Kasumi-1 (cell line): ENCODE data around the gene UBE4B.
"Not testable (repeated sequence)": the region's sequence is repeated elsewhere in the genome, so short reads cannot be mapped to it uniquely, and the experiment has no call there.

Experiments
- DNase-seq, 2 experiments: peaks; one replicate each; lab custom pipeline; 2025; lab: John Stamatoyannopoulos, UW

The UBE4B gene

DNA sequence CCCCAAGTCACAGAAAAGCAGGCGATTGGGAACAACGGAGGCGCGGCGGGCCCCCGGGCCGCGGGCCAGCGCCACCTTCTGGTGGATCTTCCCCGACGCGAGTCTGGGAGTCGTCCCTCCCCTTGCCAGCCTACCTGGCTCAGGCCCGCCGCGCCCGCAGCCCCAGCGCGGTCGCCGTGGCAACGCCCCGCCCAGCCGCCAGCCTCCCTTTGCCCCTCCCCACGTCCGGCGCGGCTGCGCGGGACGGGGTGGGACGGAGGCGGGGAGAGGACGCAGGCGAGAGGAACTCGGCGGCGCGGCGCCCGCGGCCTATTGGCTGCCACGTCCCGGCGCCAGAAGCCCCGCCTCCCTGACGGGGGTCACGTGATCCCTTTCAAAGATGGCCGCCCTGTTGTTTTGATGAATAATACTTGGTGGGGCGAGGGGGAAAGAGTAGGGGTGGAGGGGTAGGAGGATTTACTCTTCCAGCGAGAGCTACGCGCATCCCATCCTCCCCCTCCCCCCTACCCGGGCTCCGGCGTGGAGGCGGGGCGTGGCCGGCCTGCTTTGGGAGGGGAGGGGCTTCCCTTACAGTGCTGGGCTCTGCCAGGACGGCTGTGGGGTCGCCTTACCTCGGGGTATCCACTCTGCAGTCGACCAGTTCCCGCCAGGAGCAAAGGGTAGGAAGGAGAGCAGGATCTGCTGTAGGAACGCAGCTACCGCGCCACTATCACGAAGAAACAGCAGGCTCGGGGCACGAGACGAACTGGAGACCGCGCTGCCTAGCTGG, at the start of gene UBE4B:
Gene UBE4B, plus strand, starts transcription at position 369 of the 769 bp plus-strand sequence. CDS start 713 bp downstream, outside the sequence.
- peak; percentile 89 to 92 for DNase-seq

DNA sequence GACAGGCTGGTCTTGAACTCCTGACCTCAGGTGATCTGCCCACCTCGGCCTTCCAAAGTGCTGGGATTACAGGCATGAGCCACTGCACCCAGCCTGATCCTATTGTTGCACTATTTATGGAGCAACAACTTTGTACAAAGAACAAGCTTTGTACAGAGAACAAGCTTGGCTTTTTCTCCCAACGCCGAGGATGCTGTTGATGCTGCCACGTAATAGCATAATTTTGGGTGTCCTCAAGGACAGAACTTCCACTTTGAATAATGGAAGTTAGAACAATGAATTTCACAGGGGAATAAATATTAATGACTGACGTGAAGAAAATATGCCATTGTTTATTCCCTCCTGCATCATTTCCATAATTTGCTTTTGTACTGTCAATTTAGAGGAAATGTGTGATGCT, 48.5 kb upstream of the UBE4B start:
- DNase-seq: no peak

DNA sequence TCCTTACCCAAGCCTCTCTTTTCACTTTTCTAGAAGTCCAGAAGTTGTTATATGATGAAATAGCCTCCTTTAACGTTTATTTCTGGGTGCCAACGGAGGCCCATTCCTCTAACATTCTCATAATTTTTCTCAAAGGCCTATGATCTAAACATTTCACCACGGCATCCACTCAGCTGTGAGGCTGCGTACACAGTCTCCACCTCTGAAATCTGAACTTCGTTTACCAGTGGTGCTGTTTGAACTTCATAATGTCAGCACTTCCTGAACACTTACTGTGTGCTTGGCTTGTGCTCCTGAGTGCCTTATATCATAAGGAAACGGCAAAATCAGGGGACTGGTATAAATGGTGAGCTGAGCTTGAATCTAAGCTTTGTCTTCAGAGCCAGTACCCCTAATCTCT, 47.8 kb upstream of the UBE4B start:
- DNase-seq: no peak

GRCh38 chr1:9989773-9990172, 43.0 kb upstream of the UBE4B start:
- no peak for DNase-seq

DNA sequence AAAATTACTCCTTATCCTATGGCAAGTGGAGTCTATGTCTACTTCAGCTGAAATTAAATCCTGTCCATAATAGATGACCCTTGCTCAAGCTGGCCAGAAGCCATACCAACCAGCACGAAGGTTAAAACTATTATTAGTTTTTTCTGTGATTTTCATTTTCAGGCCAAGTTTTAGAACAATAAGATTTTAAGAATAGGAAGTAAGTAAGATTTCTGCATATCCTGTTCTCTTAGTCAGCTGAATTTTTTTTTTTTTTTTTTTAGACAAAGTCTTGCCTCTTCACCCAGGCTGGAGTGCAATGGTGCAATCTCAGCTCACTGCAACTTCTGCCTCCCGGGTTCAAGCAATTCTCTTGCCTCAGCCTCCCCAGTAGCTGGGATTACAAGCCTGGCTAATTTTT, 41.8 kb upstream of the UBE4B start:
- DNase-seq: peak; percentile 2 to 11

DNA sequence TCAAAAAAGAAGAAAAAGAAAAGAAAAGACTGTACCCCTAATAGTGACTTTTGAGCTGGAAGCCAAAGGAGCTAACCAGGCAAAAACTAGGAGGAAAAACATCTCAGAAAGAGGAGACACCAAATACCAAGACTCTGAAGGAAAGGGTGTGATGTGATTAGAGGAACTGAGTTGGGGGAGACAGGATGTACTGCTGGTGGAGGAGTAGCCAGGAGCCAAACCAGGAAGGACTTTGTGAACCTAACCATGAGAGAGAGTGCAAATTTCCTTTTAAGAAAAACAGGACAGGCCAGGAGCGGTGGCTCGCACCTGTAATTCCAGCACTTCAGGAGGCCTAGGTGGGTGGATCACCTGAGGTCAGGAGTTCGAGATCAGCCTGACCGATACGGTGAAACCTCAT, 39.8 kb upstream of the UBE4B start:
- peak in 1 of 2 experiments; percentile 12 for DNase-seq

GRCh38 chr1:9993561-9994075, 39.1 kb upstream of the UBE4B start:
- DNase-seq: no peak

- peak; percentile 20 to 41 for DNase-seq
These were observed 35.9 kb upstream of the UBE4B start, which contains the start of gene RBP7 for GRCh38 chr1:9996624-9997582. RBP7 (plus strand) TSS chr1:9997228; CDS start chr1:9997259, 31 bp downstream.

DNA sequence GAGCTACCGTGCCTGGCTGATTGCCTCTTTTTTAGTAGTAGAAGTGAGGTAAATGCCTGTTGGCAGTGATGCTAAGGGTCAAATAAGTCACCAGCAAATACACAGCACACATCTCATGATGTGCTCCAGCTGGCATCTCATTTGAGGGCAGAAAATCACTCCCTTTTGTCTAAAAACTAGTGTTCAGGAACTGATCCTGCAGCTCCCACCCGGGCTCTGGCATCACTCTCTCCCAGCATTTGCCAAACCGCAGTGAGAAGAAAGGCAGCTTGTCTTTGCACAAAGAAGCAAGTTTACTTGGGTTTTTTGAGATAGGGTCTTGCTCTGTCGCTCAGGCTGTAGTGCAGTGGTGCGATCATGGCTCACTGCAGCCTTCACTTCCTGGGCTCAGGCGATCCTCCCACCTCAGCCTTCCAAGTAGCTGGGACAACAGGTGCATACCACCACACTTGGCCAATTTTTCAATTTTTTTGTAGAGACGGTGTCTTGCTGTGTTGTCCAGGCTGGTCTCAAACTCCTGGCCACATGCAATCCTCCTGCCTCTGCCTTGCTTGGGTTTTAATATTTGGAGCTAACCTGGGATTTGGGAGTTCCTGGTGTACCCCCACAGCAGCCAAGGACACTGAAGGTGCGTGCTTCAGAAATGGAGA, 31.6 kb upstream of the UBE4B start:
- no peak for DNase-seq

GRCh38 chr1:10005248-10005647, 27.5 kb upstream of the UBE4B start:
- not testable (repeated sequence) for DNase-seq

- no peak for DNase-seq
These were observed 25.6 kb upstream of the UBE4B start for GRCh38 chr1:10007169-10007568.

- no peak for DNase-seq
These were observed 18.7 kb upstream of the UBE4B start for GRCh38 chr1:10014016-10014415.

- DNase-seq: no peak
These were observed 13.2 kb upstream of the UBE4B start for GRCh38 chr1:10019561-10019960.

- no peak for DNase-seq
These were observed 12.7 kb upstream of the UBE4B start for GRCh38 chr1:10020086-10020485.

DNA sequence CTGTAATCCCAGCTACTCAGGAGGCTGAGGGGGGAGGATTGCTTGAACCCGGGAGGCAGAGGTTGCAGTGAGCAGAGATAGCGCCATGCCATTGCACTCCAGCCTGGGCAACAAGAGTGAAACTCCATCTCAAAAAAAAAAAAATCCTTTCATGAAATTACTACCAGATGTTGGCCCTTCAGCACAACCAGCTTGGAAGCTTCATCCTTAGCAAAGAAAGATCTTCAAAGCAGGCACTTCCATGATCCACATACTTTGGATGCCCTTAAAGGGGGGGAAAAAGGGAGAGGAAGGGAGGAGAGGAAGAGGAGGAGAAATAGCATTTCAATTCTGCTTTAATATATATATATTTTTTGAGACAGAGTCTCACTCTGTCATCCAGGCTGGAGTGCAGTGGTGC, 12.1 kb upstream of the UBE4B start:
- DNase-seq: not testable (repeated sequence)

GRCh38 chr1:10021992-10022391, 10.8 kb upstream of the UBE4B start:
- not testable (repeated sequence) for DNase-seq

DNA sequence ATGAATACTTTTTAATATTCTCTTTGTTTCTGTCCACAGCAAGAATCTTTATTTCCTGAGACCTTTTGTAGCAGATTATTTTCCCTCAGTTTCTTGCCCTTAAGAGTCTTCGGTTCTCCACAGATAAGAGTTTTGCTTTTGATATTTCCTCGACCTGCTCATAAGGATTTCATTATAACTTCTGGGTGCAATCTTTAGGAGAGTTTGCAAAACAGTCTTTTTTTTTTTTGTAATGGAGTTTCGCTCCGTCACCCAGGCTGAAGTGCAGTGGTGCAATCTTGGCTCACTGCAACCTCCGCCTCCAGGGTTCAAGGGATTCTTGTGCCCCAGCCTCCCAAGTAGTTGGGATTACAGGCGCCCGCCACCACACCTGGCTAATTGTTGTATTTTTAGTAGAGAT, 10.1 kb upstream of the UBE4B start:
- no peak for DNase-seq

- no peak for DNase-seq
These were observed 7.4 kb upstream of the UBE4B start for GRCh38 chr1:10025354-10025753.

DNA sequence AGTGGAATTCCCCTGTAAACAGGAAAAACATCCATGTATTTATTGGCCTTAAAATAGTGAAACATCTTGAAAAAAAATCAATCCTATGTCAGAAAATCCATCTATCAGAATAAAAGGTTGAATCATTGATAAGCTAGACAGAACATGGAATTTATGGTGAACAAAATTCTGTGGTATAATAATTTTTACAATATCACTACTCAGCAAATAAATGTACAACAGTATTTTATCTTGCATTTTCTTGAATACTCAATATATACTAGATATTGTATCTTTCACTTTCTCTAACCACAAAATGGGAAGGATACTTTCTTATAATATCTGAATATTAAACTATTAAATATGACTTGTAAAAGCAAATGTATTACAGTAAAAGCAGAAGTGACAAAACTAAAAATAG, 5.7 kb upstream of the UBE4B start:
- DNase-seq: no peak

DNA sequence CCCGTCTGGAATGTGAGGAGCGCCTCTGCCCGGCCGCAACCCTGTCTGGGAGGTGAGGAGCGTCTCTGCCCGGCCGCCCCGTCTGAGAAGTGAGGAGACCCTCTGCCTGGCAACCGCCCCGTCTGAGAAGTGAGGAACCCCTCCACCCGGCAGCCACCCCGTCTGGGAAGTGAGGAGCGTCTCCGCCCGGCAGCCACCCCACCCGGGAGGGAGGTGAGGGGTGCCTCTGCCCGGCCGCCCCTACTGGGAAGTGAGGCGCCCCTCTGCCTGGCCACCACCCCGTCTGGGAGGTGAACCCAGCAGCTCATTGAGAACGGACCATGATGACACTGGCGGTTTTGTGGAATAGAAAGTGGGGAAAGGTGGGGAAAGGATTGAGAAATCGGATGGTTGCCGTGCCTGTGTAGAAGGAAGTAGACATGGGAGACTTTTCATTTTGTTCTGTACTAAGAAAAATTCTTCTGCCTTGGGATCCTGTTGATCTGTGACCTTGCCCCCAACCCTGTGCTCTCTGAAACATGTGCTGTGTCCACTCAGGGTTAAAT, 3.7 kb upstream of the UBE4B start:
- not testable (repeated sequence) for DNase-seq

GRCh38 chr1:10031461-10031860, 1.3 kb upstream of the UBE4B start:
- no peak for DNase-seq

DNA sequence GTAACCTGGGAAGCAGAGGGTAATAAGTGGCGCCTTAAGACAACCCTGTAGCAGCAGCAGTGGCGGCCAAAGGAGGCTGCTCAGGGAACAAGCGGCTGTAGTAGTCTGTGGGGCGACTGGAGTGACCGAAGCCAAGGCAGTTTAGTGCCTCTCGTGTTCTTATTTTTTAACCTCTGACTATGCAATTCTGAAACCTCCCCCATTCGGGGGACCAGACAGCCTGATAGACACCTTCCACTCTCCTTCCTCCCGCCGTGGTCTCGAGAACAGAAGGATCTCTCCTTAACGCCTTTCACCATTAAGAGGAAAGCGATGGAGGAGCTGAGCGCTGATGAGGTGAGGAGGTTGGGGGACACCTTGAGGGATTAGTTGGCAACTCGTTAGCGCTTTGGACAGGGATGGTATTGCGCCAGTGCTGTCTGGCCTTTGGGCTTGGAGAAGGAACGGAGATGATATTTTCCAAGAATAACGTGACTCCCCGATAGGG, 644 bp downstream of the UBE4B start:
- peak; percentile 52 to 60 for DNase-seq
